GDM1 (cell line): ENCODE data around the gene KCNV2.

Experiments
- DNase-seq: peaks from one replicate; lab custom pipeline; 2025; lab: John Stamatoyannopoulos, UW

KCNV2 gene

GRCh38 chr9:2720179-2720654 is 2.9 kb downstream of the KCNV2 start:
- DNase-seq = no peak

DNA sequence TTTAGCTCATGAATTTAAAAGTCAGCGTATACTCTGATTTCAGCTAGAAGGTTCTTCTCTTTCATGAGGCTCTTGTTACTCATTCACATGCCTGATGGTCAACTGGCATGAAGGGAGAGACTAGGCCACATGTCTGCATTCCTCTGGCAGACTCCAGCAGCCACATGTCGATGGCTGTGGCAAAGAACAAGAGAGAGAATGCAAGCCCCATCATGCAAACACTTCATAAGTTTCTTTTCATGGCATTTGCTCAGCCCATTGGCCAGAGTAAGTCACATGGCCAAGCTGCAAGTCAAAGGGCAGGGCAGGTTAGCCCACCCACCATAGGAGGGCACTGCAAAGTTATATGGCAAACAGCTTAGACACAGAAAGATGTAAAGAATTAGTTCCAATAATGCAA is 5.4 kb downstream of the KCNV2 start:
- no peak for DNase-seq

DNA sequence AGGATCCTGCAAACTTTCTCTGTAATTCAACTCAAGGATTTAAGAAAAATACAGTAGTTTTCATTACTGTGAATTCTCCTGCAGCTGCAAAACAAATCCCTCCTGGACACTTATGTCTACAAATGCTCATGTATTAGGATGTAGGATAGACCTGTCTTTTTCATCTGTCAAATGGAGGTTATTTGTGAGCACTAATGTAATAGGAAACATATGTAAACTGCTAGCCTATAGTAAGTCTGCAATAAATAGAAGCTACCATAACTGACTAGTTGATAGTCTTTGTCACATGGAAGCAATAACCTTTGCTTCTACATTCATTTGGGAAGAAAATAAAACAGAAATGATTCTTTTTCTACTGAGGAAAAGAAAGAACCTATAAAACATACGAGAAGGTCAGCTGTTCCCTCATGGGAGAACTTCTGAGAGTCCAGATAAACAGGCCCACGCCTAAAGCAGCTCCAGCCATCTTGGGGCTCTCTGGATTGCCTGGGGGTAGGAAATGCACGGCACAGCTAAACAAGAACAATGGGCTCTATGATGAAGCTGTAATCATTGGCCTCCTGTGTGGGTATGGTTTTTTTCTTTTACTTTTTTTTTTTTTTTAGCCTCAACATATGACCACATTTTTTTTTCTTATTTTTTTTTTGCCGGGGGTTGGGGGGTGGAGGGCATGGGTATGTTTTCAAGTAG is 6.2 kb downstream of the KCNV2 start:
- DNase-seq = no peak

DNA sequence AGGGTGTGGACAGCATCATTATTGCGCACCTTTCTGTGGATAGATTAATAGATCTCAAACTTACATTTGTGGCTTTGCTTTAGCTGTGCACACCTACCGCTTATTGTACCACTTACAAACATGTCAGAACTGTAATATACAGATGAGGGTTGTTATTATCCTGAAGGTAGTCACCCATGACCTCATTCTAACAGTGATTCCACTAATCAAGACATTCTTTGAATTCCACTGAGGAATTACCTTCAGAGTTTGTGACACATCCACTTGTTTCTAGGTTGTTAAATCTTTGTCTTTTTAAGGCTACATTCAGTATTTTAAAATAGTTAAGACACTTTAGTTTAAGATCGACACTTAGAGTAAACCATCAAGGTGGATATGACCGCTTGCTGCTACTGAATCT is 7.8 kb downstream of the KCNV2 start:
- DNase-seq = no peak

DNA sequence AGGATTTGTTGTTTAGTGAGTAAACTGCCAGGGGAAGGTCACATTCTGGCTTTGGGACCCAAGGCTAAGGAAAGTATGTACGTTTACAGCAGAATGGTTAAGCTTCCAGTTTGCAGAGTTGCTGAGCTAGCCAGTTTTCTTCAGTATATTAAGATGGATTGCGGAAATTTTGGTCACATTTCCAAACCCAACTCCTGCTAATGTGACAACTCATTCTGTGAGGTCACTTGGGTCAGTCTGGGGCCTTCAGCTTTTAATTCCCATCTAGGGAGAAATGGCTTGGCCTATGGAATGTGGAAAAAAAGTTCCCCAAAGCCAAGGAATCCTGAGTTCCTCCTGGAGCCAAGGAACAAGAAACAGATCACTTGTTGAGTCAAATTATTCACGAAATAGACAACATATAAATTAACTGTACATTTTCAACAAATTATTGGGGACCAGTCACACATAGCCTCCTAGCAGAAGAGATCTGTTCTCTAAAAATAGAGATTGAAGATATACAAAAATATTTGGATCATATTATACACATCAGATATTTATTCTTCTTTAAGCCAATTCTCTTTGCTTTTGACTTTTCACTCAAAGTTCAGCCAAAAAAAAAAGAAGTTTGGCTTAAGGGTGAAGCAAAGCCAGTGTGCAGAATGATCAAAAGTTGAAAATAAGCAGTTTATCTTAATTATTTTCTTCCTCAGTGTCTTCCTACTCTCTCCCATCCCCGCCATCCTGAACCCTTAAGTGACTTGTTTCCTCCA is 8.8 kb downstream of the KCNV2 start:
- DNase-seq = no peak

DNA sequence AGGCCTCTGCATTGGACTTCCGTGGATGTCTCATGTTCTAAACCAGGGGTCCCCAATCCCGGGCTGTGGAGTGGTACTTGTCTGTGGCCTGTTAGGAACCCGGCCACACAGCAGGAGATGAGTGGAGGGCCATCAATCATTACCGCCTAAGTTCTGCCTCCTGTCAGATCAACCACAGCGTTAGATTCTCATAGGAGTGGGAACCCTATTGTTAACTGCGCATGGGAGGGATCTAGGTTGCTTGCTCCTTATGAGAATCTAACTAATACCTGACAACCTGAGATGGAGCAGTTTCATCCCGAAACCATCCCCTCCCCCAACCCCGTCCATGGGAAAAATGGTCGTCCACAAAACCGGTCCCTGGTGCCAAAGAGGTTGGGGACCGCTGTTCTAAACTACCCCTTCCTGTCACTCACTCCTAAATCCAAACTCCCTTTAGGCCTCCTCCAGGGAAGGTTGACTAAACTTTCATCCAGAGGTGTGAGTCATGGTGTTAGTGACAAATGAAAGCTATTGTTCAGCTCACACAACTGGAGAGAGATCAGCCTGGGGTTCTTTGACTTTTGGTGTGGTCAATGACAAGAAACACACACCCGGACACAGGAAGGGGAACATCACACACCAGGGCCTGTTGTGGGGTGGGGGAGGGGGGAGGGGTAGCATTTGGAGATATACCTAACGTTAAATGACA is 9.5 kb downstream of the KCNV2 start:
- no peak for DNase-seq

DNA sequence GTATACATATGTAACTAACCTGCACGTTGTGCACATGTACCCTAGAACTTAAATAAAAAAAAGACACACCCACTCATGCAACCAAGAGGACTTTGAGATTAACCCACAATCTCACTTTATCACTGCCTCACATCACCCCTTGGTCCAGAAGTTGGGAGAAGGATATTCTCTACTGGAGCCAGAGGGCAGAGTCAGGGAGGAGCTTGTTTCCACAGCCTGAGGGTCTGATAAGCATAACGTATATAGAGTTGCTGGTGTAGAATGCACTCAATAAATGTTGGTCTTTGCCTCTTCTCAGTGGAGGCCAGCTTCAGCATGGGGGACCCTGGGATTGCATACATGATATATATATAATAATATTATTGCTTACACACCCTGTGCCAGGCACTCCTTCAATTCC is 10.1 kb downstream of the KCNV2 start:
- no peak for DNase-seq

DNA sequence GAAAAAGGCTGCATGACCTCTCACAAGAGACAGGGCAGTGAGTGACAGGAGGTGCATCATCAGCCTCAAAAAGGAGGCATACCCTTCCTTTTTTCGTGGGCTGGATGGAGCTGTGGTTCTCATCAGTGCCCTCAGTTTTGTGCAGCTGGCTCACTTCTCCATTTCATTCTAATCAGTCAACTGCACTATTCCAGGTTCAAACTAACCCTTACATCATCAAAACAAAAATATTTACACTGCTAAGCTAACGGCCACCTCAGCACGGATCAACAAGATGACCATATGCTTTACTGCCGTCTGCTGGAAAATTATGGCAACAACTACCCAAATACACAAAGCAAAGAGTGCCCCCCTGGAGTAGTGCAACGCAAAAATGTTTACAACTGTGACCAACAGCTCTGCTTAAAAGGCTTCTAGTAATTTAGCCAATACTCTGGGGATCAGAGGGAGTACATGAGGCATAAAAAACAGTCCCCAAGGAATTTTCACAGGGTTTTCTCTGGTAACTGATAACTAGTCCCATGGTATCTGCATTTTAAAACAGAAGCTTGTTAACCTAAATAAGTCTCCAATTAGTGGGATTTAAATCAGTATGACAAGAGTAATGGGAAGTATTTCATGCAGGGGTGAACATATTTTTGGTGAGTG is 10.8 kb downstream of the KCNV2 start:
- peak; percentile 29 for DNase-seq

- DNase-seq = no peak
These were observed 11.7 kb downstream of the KCNV2 start for GRCh38 chr9:2729003-2729402.

DNA sequence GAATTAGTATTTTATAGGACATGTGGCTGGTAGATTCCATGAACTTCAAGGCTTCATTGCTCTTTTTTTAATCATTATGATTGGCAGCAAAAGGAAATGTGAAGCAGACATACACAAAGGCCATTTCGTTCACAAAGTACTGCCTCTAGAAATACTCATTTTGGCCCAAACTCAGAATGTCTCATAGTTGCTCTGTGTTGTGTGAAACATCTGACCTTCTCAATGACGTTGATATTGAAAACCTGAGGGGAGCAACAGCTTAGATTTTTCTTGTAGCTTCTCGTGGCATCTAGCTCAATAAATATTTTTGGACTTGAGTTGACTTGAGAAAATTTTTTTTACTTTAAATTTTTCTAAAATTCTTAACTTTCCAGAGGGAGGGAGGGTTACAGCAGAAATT is 12.4 kb downstream of the KCNV2 start:
- DNase-seq = no peak

- no peak for DNase-seq
These were observed 13.7 kb downstream of the KCNV2 start for GRCh38 chr9:2730971-2731370.

- no peak for DNase-seq
These were observed 15.2 kb downstream of the KCNV2 start for GRCh38 chr9:2732492-2732891.

GRCh38 chr9:2740616-2741015 is 23.3 kb downstream of the KCNV2 start:
- no peak for DNase-seq

DNA sequence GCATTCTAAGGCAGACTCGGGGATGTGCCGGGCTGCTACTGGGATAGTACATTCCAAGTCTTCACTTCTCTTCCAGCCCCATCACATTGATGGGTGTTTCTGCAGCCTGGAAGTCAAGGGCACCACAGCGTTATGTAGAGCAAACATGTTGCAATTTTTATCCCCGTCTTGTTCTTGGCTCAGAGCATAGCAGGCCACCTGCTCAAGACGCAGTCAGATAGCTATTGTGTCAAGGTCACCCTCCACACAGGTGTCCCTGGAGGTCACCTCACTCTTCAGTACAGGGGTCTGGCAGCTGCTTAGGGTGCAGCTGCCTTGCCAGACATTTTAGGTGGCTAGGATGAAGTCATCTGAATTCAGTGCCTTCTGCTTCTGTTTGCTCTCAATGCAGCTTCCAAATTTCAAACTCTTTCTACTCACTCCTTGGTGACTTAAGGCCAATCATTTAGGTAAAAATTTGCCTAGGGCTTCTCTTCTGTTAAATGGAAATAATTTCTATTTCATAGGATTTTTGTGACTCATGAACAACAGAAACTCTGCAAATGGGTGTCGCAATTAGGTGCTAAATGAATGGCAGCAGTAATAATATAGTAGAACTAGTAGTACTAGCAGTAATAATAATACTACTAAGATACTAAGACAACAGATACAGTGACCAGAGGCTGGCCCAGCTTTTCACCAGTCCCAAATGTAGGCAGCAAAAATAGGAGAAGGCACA is 24.3 kb downstream of the KCNV2 start:
- no peak for DNase-seq

DNA sequence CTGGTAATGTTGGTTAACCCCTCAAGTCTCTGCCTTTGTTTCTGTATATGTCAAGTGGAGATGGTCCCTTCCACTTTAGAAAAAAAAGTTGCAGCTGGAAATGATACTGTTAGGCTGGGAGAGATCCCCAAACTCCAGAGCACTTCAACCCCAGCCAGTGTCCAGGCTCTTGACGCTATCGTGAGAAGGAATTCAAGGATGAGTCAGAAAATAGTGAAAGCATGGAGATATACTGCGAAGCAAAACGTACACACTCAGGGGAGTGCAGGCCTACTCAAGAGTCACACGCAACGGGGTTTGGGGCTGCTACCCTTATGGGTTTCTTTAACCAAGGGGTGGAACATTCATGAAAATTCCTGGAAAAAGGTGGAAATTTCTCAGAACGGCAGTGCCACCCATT is 24.9 kb downstream of the KCNV2 start:
- DNase-seq = no peak

DNA sequence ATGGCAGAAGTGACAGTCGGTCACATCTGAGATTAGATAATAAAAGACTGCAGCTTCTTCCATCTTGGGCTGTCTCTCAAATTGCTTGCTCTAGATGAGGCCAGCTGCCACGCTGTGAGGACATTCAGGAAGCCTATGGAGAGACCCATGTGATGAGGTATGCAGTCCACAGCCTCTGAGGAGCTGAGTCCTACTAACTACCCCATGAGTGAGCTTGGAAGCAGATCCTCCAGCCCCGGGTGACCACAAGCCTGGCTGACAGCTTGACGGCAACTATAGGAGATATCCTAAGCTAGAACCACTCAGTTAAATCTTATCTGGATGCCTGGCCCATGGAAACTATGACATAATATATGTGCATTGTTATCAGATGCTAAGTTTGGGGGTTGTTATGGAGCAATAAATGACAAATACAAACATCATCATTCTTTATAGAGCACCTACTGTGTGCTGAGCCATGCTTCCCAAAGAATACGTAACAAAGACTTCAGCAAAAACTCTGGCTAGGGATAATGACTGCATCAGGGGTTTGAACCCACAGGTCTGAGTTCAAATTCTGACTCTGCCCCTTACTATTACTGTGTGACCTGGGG is 26.7 kb downstream of the KCNV2 start:
- no peak for DNase-seq

GRCh38 chr9:2745560-2746380 is 28.5 kb downstream of the KCNV2 start:
- no peak for DNase-seq

DNA sequence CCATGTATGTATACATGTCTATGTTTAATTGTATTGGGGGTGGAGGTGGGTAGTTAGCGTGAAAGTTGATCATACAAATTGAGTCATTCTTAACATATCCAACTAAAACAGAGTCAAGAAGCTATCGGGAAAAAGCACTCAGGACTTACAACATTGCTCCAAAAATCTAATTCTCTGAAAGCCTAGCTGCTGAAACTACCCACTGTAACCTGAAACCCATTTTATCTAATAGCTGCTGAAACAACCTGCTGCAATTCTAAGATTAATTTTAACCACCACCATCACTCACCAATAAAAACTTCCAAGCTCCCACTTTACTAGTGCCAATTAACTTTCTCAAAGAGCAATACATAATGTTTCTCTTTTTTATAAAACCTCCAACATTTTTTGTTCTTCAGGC is 32.2 kb downstream of the KCNV2 start:
- DNase-seq = no peak

GRCh38 chr9:2755285-2755684 is 38.0 kb downstream of the KCNV2 start:
- no peak for DNase-seq

GRCh38 chr9:2758162-2758897 is 41.0 kb downstream of the KCNV2 start:
- no peak for DNase-seq
